Skeletal muscle cell (primary cell): ENCODE measurements around the gene PDLIM5.

Source experiments
- DNase-seq: peaks from one replicate; pipeline ENCODE4 v3.0.0-alpha.2; 2010; ENCODE audit warnings: low read depth
- H3K4me3 ChIP-seq: 2 replicates; pipeline ENCODE4 v1.5.1; 2011; ENCODE audit warnings: low read depth, mild to moderate bottlenecking, control low read depth, low read length, moderate library complexity

The PDLIM5 gene

DNA sequence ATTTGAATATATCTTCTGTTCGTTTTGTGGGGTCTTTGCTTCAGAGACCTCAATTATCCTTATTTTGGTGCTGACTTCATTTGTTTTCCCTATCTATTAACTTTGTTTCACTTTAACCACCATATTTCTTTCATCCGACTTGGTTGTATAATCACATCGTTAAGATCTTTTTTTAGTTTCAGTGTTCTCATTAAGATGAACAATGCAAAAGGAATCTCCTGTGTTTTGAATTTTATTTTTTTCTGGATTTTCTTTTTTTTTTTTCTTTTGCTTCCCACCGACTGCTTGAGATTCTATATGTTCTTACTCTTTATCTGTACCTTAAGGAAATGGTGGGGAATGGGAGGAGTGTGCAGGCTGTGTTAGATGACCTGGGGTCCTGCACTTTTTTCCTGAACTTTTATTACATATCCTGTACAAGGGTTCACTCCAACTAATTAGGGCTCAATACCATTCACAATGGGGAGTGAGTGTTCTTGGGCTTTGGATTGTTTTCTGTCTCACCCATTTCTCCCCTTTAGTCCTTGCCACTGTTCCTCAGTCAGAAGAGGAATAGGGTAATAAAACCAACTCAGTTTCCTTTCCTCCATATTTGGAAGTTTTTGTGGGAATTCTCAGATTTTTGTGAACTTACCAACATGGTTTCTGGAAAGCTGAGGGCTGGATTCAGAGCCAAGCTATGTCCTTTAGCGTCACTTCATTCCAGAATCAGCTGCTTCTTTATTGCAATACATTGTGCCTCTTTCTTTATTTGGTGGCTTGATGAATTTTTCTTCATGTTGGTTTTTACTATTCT is 262.8 kb downstream of the PDLIM5 start:
- peak; percentile 39 for DNase-seq
- no peak overlapping the region for H3K4me3 ChIP-seq

DNA sequence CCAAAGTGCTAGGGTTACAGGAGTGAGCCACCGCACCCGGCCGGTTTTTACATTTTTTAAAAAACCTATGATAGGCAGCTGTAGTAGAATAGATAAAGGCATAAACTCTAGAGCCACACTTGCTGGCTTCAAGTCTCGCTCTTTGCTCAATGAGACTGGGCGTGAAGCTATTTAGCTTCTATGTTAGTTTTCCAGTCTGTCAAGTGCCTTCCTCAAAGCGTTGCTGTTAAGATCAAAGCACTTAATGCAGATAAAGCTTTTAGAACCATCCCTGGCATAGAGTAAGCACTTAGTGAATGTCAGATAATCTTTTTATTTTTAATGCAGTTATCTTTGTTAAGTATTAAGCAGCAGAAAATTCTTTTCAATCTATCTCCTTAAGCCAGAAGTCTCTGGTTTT is 264.0 kb downstream of the PDLIM5 start:
- DNase-seq, result no peak
- no peak overlapping the region for H3K4me3 ChIP-seq
